Kidney (tissue), 14 donors: ENCODE data around the gene CLASP1. TPM values are rescaled to one million over a fixed set of nuclear protein-coding genes. Genes with fewer than 3 reads are reported as not detected.

Experiments
- DNase-seq, 5 donors: peaks; one replicate each; pipeline ENCODE4 v3.0.0-alpha.2; 2013 to 2020
- FAIRE-seq: peaks from 2 replicates; lab custom pipeline; 2012; peaks lifted over from hg19 to GRCh38; lab: Jason Lieb, UNC
- H3K27ac ChIP-seq, 2 donors: one replicate each; pipeline ENCODE4 v1.7.0; 2013; ENCODE audit warnings: low read depth in 2 of 2, low read length in 2 of 2, inconsistent platforms in 1 of 2
- H3K27me3 ChIP-seq: one replicate; pipeline ENCODE4 v1.7.1; 2013; ENCODE audit warnings: low read length, inconsistent platforms; ENCODE audit not compliant: control insufficient read depth, insufficient read depth
- H3K36me3 ChIP-seq, 3 donors: one replicate each; pipeline versions ENCODE4 v1.7.0 to v1.7.1; 2013; ENCODE audit warnings: low read length in 3 of 3, control low read depth in 1 of 3, inconsistent platforms in 1 of 3; ENCODE audit not compliant: insufficient read depth in 3 of 3, control insufficient read depth in 2 of 3
- H3K4me1 ChIP-seq, 3 donors: one replicate each; pipeline versions ENCODE4 v1.7.0 to v1.7.1; 2013; ENCODE audit warnings: low read length in 3 of 3, inconsistent platforms in 1 of 3, low read depth in 1 of 3; ENCODE audit not compliant: control insufficient read depth in 2 of 3, insufficient read depth in 2 of 3
- H3K4me3 ChIP-seq, 3 donors: one replicate each; pipeline versions ENCODE4 v1.7.0 to v1.8.1; 2013; ENCODE audit warnings: low read length in 3 of 3, control low read depth in 1 of 3, inconsistent platforms in 1 of 3
- H3K9ac ChIP-seq, 3 donors: one replicate each; pipeline versions ENCODE4 v1.7.0 to v1.7.1; 2013; ENCODE audit warnings: low read length in 3 of 3, control low read depth in 1 of 3, inconsistent platforms in 1 of 3
- H3K9me3 ChIP-seq, 3 donors: one replicate each; pipeline versions ENCODE4 v1.7.0 to v1.7.1; 2013; ENCODE audit warnings: low read length in 3 of 3, control low read depth in 1 of 3, inconsistent platforms in 1 of 3; ENCODE audit not compliant: control insufficient read depth in 2 of 3, insufficient read depth in 1 of 3
- intact Hi-C: fragments of 100-400 bp; cut with DNase I; formaldehyde crosslinking; loops from one replicate; pipeline ENCODE4 v1.11.1; 2022
- polyA plus RNA-seq: library from polyadenylated mRNA; stranded (reverse); fragments of 350-450 nt; fragmentation: Illumina TruSeq; extraction: RNeasy Lipid Tissue Mini Kit (QIAGEN cat#74804); gene quantifications from one replicate; pipeline ENCODE4 v1.2.3, GENCODE V29; 2014; ENCODE audit warnings: low read depth, low replicate concordance; ENCODE audit not compliant: insufficient read depth
- total RNA-seq: library from RNA; stranded (reverse); fragmentation: NEBNext Ultra II Directional; extraction: Animal tissue kit (Norgen Biotek cat#: 25700); gene quantifications from one replicate; pipeline ENCODE4 v1.2.1, GENCODE V29; 2021
- TF ChIP-seq, protein P1 (sequence below): IDR thresholded peaks from 3 replicates; pipeline ENCODE4 v1.5.1; 2012; ENCODE audit warnings: mild to moderate bottlenecking, moderate library complexity, borderline replicate concordance; ENCODE audit not compliant: insufficient read depth; ENCODE audit errors: extremely low read depth
- donor health status: control.
- donor health status: control.
- donor health status: control.
- donor health status: control.
- donor health status: control.
- donor health status: DM: yes; HTN: yes; CAD: no.
- donor health status: Normal renal cell carcinoma (clear cell type).

CLASP1 gene
- total and polyA plus RNA-seq, 2 donors from 2014 or later, result 6.8 to 71.5 TPM

DNA sequence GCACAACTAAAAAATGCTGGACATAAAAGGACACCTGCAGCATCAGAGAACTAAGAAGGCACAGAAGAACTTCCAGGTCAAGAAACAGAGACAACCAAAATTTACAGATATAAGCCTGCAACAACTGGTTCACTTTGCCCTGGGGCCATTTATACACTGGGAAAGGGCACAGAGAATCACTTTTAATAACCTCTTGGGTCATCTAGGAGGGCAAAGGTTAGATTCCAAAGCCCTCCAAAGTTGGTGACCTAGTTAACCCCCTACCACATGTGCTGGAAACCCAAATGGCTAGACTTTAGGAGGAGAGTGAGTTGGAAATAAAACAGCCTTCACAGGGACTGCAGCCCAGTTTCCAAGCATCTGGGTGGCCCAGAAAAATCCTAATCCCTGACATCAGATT is 115.3 kb downstream of the CLASP1 start:
- TF ChIP-seq, protein P1, sequence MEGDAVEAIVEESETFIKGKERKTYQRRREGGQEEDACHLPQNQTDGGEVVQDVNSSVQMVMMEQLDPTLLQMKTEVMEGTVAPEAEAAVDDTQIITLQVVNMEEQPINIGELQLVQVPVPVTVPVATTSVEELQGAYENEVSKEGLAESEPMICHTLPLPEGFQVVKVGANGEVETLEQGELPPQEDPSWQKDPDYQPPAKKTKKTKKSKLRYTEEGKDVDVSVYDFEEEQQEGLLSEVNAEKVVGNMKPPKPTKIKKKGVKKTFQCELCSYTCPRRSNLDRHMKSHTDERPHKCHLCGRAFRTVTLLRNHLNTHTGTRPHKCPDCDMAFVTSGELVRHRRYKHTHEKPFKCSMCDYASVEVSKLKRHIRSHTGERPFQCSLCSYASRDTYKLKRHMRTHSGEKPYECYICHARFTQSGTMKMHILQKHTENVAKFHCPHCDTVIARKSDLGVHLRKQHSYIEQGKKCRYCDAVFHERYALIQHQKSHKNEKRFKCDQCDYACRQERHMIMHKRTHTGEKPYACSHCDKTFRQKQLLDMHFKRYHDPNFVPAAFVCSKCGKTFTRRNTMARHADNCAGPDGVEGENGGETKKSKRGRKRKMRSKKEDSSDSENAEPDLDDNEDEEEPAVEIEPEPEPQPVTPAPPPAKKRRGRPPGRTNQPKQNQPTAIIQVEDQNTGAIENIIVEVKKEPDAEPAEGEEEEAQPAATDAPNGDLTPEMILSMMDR, result no peak
- intact Hi-C loops, result no loop called here
- Histone ChIP-seq H3K9ac (no peak overlapping the region), H3K9me3 (no peaks in the 10 kb centered on the region), H3K27ac (no peak overlapping the region), H3K27me3 (no peaks in the 10 kb centered on the region), H3K4me3 (no peak overlapping the region), H3K36me3 (no peaks in the 10 kb centered on the region), H3K4me1 (peaks cover 7 to 18% (median 16%) of the 10 kb centered on the region in 3 donors)
- DNase-seq, result no peak
- no peak for FAIRE-seq

DNA sequence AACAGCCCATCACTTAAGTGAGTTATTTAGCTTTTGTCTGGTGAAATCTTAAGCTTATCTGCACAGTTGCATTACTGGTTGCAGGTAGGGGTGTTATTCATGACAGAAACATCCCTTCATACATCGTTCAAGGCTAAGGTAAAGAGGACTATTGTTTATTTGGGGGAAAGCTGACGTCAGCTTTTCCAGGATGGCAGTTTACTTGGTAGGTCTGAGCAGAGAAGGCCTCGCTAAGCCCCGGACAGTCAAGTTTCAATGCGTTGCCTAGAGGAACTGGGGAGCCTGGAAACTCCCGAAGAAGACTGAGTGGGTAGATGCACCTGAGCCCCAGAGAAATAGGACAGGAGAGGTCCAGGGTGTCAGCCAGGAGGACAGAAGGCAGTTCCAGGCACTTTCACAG is 116.4 kb downstream of the CLASP1 start:
- Histone ChIP-seq H3K27ac (no peak overlapping the region), H3K36me3 (no peaks in the 10 kb centered on the region), H3K9me3 (no peaks in the 10 kb centered on the region), H3K9ac (no peak overlapping the region), H3K27me3 (no peaks in the 10 kb centered on the region), H3K4me3 (no peak overlapping the region), H3K4me1 (peaks cover 7 to 22% (median 19%) of the 10 kb centered on the region in 3 donors)
- no peak for FAIRE-seq
- intact Hi-C loops, result no loop called here
- TF ChIP-seq, protein P1, result no peak
- DNase-seq, result peak in 3 of 5 donors; percentile 38 to 57 (median 49)

DNA sequence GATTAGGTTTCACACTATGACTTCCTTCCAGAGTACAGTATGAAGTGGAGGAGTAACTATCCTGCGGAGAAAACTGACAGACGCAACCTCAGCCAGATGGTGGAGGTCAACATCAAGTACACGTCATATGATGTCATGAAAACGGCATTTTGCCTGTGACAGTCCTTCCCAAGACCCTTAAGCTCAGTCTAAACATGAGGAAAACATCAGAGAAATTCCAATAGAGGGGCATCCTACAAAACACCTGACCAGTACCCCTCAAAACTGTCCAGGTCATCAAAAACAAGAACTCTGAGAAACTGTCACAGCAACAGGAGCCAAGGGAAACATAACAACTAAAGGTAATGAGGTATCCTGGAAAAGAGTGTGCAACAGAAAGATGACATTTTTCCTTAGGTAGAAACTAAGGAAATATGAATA is 116.9 kb downstream of the CLASP1 start:
- Histone ChIP-seq H3K36me3 (peaks cover 0 to 5% (median 0%) of the 10 kb centered on the region in 3 donors), H3K27me3 (no peaks in the 10 kb centered on the region), H3K4me3 (no peak overlapping the region), H3K9me3 (no peaks in the 10 kb centered on the region), H3K27ac (no peak overlapping the region), H3K9ac (no peak overlapping the region), H3K4me1 (peaks cover 7 to 22% (median 19%) of the 10 kb centered on the region in 3 donors)
- FAIRE-seq (no peak), DNase-seq (peak in 3 of 5 donors; percentile 29 to 77 (median 73))
- intact Hi-C loops, result no loop called here
- TF ChIP-seq, protein P1, result no peak
